DMS53 (cell line): Measurements from ENCODE around the gene GPR27.

Source experiments
- DNase-seq: peaks from one replicate; lab custom pipeline; 2025; lab: John Stamatoyannopoulos, UW

GPR27 gene

DNA sequence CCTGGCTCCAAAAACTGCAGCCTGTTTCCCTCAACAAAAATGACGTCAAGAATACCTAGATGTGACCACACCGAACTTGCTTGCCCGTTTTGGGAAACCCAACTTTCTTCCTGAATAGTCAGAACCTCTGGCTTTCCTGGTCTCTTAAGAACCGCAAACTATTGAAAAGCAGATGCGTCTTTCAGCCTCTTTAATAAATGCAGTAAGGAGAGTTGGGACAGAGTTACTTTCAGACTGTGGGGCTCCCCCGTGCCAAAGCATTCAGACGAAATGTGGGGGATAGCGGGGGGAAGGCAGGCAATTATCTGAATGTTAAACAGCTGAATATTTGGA, 32.5 kb downstream of the GPR27 start:
- no peak for DNase-seq

DNA sequence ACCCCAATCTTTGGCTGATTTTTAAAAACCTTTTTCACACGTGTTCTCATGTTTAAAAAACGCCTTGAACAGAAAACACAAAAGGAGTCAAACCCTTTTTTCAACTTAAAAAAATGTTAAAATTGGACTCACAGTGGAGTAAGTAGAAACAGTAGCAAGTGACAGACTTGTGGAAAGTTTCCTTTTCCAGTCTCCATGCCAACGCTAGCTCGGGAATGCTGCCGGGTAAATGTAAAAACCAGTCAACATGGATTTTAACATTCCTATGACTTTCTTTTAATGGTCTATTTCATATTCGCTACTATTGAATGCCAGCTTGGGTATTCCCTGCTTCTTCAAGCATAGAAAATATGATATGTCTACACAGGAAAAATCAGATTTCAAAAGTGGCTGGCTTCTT, 32.9 kb downstream of the GPR27 start:
- no peak for DNase-seq

DNA sequence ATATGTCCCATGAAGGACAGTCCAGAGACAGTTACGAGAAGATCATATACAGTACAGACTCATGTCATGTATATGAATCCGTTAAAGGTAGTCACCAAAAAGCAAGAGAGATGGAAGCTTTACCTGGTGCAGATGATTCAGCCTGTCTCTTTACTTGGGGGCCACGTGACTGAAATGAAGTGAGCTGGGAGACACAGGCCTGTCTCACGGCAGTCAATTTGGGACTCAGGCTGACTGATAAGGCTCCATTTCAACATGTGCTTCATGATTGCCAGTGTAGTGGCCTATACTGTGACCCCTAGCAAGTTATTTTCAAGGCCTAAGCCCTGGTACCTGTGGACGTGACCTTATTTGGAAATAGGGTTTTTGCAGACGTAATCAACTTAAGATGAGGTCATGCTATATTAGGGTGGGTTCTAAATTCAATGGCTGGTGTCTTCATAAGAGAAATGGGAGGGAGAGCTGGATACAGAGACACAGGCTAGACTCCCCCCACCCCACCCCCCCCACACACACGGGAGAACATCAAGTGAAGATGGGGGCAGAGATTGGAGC, 34.3 kb downstream of the GPR27 start:
- DNase-seq: no peak

DNA sequence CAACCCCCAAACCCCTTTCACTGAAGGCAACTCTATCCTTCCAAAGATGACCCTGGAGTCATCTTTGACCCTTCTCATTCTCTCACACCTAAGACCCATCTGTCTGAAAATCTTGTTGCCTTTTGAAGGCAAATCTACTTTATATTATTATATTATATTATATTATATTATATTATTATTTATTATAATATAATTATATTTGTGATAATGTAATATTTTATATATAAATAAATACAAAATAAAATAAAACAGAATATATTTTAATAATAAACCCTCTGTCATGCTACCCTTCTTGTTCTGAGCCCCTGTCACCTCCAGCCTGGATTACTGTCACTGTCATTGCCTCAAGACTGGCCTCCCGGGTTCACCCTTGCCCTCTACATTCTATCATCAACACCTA, 36.3 kb downstream of the GPR27 start:
- no peak for DNase-seq

GRCh38 chr3:71791634-71792033, 38.0 kb downstream of the GPR27 start:
- no peak for DNase-seq

- no peak for DNase-seq
Observed at GRCh38 chr3:71796290-71796689, 42.6 kb downstream of the GPR27 start.

DNA sequence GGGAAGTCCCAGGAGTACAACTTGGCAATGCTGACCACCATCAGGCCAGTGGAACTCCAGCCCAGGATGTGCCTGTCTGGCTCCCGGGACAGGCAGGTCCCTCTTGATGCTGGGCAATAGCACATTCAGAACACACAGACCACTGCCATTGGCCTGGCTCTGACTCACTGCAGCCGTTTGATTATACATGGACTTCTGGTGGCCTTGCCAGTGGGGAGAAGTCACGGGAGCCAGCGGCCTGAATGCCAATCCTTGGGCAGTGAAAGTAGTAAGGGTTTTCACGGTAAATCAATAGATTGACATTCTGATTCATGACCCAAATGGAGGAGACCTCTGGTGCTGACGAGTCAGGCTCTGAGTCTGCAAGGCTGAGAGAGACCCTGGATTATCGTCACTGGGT, 43.8 kb downstream of the GPR27 start:
- no peak for DNase-seq

DNA sequence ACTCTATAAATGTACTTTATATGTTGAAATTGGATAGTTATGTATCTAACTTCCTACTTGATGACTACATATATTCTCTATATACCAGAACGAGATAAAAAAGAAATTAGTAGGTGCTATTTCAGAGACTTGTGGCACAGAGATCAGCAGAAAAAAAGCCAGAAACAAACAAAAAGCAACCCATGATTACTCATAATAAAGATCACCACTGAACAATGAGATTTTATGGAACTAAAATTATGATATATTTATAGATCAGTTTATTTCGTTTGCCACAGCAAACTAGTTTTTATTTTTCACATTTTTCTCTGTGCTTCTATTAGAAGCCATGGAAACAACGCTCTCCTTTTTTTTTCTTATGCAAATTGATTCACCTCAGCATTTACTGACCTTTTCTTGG, 46.4 kb downstream of the GPR27 start:
- no peak for DNase-seq

GRCh38 chr3:71801986-71802385, 48.3 kb downstream of the GPR27 start:
- no peak for DNase-seq

DNA sequence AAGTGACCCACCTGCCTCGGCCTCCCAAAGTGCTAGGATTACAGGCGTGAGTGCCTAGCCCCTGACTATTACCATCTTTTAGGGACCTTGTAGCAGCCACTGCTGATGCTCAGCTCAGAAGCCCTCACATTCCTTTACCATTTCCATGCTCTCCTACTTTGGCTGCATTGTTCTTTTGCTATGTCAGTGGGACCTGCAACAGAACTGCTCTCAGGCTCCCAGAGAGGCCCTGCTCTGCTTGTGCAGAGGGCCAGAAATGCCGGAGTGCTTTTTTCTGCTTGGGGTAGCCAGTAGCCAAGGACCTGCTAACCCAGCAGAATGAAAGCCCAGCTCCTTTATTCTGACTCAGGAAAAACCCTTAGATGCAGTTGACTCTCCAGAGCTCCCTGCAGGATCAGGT, 49.6 kb downstream of the GPR27 start:
- DNase-seq: no peak

GRCh38 chr3:71805199-71805598, 51.5 kb downstream of the GPR27 start:
- DNase-seq: no peak

GRCh38 chr3:71805691-71806090, 52.0 kb downstream of the GPR27 start:
- no peak for DNase-seq
